Stimulated activated CD8-positive, alpha-beta memory T cell treated with anti-CD3 and anti-CD28 coated beads, Interleukin-4, amount 100 ng/mL, for 24 hours (primary cell): Measurements from ENCODE around the gene STK10.
"Not testable (repeated sequence)": the region's sequence is repeated elsewhere in the genome, so short reads cannot be mapped to it uniquely, and the experiment has no call there.

ENCODE experiments used
- DNase-seq: peaks from one replicate; pipeline ENCODE4 v3.0.0-alpha.2; 2020; ENCODE audit warnings: low read depth

Gene STK10

GRCh38 chr5:172051643-172052339 is 136.2 kb downstream of the STK10 start:
- DNase-seq = no peak

GRCh38 chr5:172050080-172050479 is 137.9 kb downstream of the STK10 start:
- no peak for DNase-seq

- no peak for DNase-seq
Measured at GRCh38 chr5:172049226-172049796, 138.7 kb downstream of the STK10 start.

- no peak for DNase-seq
Measured at GRCh38 chr5:172048539-172049101, 139.4 kb downstream of the STK10 start.

- DNase-seq = no peak
Measured at GRCh38 chr5:172048170-172048422, 139.9 kb downstream of the STK10 start.

- DNase-seq = no peak
Measured at GRCh38 chr5:172046593-172046992, 141.4 kb downstream of the STK10 start.

- no peak for DNase-seq
Measured at GRCh38 chr5:172045315-172045632, 142.8 kb downstream of the STK10 start.

GRCh38 chr5:172044631-172045314 is 143.3 kb downstream of the STK10 start:
- DNase-seq = no peak

GRCh38 chr5:172043865-172044264 is 144.2 kb downstream of the STK10 start:
- DNase-seq = no peak

GRCh38 chr5:172042183-172042582 is 145.8 kb downstream of the STK10 start:
- no peak for DNase-seq

- DNase-seq = no peak
Measured at GRCh38 chr5:172038167-172038566, 149.9 kb downstream of the STK10 start.

- DNase-seq = no peak
Measured at GRCh38 chr5:172035049-172035448, 153.0 kb downstream of the STK10 start.

GRCh38 chr5:172031894-172032461 is 156.0 kb downstream of the STK10 start:
- DNase-seq = no peak

- no peak for DNase-seq
Measured at GRCh38 chr5:172029876-172030275, 158.1 kb downstream of the STK10 start.

- no peak for DNase-seq
Measured at GRCh38 chr5:172028167-172028566, 159.9 kb downstream of the STK10 start.

- DNase-seq = not testable (repeated sequence)
Measured at GRCh38 chr5:172020110-172020786, 167.8 kb downstream of the STK10 start.

GRCh38 chr5:172015346-172015745 is 172.7 kb downstream of the STK10 start:
- no peak for DNase-seq

- no peak for DNase-seq
Measured at GRCh38 chr5:172010278-172010677, 177.7 kb downstream of the STK10 start.

GRCh38 chr5:172009536-172010270 is 178.3 kb downstream of the STK10 start:
- no peak for DNase-seq

GRCh38 chr5:172008689-172009141 is 179.3 kb downstream of the STK10 start:
- DNase-seq = no peak

- DNase-seq = no peak
Measured at GRCh38 chr5:172008111-172008455, 179.9 kb downstream of the STK10 start.
